Posterior vena cava (tissue), 2 donors: ENCODE data around the gene F8. TPM values are rescaled to one million over a fixed set of nuclear protein-coding genes. Genes with fewer than 3 reads are reported as not detected.
"Not testable (repeated sequence)": the region's sequence is repeated elsewhere in the genome, so short reads cannot be mapped to it uniquely, and the experiment has no call there.

Source experiments
- DNase-seq: peaks from one replicate; pipeline ENCODE4 v3.0.0-alpha.2; 2020; ENCODE audit warnings: low spot score
- intact Hi-C, 2 donors: fragments of 100-400 bp; cut with DNase I; formaldehyde crosslinking; loops; one replicate each; pipeline versions ENCODE4 v1.14.1 to v1.14.2; 2022 to 2023
- total RNA-seq, 2 donors: library from RNA; stranded (reverse); fragmentation: NEBNext Ultra II Directional; extraction: Animal tissue kit (Norgen Biotek cat#: 25700); gene quantifications; one replicate each; pipeline ENCODE4 v1.2.1, GENCODE V29; 2021
- donor health status: DM: yes; HTN: yes; CAD: no.
- donor health status: DM: yes; HTN: yes; CAD: no.

F8 gene
- total RNA-seq, 2 donors from 2014 or later: 28.1 to 31.0 TPM

DNA sequence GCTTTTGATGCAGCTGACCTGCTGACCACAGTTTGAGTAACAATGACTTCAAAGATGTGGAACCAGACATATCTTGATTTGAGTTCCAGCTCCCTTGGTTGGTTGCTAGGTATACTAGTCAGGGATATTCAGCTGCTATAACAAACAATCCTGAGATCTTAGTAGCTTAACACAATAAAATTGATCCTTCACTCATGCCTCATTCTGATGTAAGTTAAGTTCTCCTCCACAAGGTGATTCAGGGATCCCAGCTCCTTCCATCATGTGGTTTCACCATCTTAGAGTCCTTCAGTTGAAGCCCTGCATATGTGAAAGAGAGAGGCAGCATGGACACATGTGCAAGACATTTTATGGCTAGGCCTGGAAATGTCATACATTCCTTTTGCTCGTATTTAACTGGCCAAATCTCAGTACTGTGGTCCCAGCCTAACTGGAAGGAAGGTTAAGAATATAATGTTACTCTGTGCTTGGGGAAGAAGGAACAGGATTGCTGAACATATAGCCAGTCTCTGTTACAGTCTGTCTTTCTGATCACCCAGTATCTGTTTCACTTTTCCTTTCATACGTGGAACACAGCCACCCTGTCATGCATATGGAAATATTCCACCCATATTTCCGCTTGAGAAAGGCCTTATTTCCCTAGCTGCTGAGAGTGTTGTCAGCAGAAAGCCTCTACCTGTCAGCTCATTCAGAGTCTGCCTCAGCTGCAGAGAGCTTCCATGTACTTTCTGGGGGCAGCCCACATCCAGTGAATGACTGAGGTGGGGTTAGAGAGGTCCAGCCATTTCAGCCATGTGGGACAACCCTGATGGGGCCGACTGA, 195.1 kb downstream of the F8 start:
- DNase-seq: no peak
- intact Hi-C loops: no loop called here

DNA sequence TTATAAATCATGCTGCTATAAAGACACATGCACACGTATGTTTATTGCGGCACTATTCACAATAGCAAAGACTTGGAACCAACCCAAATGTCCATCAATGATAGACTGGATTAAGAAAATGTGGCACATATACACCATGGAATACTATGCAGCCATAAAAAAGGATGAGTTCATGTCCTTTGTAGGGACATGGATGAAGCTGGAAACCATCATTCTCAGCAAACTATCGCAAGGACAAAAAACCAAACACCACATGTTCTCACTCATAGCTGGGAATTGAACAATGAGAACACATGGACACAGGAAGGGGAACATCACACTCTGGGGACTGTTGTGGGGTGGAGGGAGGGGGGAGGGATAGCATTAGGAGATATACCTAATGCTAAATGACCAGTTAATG, 196.9 kb downstream of the F8 start:
- intact Hi-C loops, DNase-seq: not testable (repeated sequence)

DNA sequence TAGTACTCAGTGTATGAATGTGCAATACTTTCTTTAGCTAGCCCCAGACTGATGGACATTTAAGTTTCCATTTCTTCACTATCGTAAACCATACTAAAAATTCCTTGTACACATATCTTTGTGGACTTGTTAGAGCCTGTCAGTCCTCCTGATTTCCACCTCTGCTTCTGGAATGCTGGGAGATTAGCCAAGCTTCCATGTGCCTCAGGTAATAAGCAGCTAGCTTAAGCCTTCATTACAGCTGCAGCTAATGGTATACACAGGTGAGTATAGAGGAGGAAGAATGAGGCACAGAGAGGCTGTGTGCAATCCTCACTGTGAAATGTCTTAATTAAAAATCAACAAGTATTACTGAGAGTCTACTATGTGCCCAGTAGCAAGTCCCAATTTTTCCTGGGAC, 197.9 kb downstream of the F8 start:
- intact Hi-C loops: no loop called here
- DNase-seq: no peak

DNA sequence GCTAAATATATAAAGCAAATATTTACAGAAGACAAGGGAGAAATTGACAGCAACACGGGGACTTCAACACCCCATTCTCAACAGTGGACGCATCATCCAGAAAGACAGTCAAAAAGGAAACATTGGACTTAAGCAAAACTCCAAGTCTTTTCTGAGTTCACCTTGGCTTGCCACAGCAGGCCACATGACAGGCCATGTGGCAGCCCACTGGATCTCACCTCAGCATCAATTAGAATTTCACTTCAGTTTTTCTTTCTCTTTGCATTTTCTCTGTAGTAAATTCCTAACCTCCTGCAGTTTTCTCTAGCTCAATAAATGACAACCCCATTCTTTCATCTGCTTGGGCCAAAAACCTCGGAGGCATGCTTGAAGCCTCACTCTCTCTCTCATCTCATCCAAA, 200.5 kb downstream of the F8 start:
- intact Hi-C loops: no loop called here
- DNase-seq: no peak

DNA sequence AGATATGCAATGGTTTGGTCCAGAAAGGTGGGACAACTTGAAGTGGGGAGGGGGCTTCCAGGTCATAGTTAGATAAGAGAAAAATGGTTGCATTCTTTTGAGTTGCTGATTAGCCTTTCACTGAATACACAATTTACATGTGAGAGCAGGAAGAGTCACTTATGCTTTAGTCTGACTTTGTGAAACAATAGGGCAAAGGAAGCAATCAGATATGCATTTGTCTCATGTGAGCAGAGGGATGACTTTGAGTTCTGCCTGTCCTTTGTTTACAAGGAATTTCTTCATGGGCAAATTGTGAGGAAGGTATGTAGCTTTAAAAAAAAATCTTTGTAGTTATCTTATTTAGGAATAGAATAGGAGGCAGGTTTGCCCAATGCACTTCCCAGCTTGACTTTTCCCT, 201.0 kb downstream of the F8 start:
- intact Hi-C loops: no loop called here

DNA sequence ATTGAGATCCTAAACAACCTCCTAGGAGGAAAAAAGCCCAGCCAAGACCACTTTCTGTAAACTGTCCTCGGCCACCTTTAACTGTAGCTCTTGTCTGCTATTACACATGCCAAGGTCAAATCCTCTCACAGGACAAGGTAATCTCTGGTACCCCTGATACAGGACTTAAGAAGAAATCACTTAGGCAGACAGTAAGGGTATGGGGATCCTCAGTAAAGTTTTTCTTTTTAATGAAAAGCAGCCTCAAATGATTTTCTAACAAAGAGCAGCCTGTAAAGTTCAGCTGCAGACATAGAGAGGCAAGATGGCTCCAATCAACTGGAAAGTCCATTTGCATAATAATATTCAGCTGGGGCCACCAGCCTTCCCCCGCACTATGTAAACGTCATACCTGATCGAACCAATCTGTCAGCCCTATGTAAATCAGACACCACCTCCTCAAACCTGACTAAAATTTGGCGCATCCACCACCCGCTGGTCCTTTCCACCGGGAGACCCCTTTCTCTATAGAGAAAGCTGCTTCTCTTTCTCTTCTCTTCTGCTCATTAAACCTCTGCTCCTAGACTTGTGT, 202.7 kb downstream of the F8 start:
- intact Hi-C loops: no loop called here
- no peak for DNase-seq

More for the DNA sequence above, 201.0 kb downstream of the F8 start:
- DNase-seq: no peak

DNA sequence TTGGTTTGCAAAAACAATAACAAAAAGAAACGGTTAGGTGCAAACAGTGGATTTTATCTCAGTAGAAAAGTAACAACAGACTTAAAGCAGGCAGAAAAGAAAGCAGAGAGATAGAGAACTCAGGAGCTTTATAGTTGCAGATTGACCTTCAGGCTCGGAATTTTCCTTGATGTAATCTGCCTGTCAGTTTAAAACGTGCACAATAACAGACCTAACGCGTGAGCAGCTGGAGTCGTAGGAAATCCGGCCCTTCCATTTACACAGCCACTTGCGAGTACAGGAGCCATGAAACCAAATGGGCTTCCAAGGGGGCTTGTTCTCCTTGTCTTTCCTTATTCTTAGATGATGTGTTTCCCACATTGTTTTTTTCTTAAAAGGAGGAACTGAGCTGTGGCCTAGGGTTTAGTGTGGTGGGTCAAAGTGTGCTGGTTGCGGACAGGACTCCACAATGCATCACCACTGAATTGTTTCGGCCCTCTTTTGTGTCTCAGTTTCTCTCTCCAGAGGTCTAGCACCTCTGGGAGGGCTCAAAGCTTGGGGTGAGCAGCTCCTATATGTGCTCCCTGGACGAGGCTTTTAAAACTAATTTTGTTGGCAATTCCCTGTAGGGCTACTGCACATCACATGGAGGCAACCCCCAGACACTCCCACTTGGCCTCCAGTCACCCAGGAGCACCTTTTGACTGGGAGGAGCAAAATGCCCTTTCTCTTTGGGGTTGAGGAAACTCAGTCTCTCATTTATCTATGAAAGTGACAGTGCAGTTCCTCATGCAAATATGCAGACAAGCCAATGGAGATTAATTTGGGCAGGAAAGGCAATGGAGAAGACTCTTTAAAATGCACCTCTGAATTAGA, 203.4 kb downstream of the F8 start:
- intact Hi-C loops: no loop called here
- DNase-seq: no peak

DNA sequence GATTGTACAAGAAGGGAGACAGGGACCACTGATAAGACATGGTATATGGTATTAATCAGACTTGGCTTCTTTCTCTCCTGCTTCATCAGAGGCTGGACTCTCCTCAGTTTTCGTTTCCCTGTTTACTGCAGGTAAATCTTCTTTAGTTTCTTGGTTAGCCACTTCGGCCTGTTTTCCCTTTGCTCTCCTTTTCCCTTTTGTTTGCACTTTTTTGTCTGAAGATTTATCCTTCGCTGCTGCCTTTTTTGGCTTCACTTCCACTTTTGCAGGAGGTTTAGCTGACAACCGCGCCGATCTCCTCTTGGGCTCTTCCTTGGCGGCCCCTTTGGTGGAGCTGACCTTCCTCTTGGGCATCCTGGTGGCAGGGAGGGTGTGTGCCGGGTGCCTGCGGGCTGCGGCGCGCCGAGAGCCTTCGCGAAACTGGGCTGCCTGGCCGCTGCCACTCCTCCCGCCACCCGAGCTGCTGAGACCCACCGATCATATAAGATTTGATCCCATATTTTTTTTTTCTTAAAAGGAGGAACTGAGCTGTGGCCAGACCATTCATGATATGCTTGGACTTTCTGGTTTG, 205.4 kb downstream of the F8 start:
- intact Hi-C loops: not testable (repeated sequence)

DNA sequence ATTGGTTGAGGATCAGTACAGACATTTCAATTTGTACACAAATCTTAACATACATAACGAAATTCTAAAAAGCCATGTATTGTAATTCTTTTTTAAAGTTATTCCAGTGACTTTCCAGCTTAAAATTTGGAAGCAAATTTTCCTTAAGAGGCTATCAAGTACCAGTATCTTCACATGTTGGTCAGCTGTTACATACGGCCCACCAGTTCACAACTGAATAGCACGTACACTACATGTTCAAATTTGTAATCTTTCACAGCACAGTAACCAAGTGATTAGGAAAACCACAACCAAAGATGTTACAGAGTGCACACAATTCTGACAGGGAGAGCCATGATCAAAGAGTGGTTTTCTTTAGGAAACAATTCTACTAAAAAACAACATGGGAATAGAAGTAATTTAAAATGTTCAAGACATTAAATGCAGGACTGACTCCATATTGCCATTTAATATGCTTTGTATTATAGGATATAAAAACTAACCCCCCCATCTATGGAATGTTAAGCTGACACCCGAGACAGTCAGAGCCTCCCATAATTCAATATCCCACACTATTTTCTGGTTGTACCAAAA, 206.1 kb downstream of the F8 start:
- intact Hi-C loops, DNase-seq: not testable (repeated sequence)

More for the DNA sequence above, 205.4 kb downstream of the F8 start:
- not testable (repeated sequence) for DNase-seq

DNA sequence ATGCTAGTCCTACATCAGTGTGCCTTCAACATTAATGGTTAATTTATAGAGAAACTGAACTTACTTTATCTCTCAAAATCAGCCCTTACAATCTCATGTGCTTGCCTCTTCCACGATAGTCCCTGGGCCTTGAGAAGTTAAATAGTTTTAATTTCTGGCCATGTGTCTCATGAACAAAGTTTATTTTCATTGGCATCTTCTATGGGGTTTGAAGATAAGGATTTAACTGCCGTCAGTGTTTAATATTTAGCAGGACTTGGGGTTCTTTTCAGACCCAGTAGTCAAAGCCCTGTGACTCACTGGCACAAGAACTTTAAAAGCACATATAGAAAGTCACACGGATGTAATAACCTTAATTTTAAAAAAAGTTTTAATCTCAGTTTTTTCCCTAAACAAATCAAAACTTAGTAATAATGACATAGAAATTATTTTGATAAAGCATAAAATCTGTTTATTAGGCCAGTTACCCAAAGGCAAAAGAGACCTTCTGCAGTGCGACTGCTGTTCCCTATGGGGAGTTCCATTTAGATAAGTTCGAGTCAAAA, 207.2 kb downstream of the F8 start:
- intact Hi-C loops: no loop called here
- no peak for DNase-seq

DNA sequence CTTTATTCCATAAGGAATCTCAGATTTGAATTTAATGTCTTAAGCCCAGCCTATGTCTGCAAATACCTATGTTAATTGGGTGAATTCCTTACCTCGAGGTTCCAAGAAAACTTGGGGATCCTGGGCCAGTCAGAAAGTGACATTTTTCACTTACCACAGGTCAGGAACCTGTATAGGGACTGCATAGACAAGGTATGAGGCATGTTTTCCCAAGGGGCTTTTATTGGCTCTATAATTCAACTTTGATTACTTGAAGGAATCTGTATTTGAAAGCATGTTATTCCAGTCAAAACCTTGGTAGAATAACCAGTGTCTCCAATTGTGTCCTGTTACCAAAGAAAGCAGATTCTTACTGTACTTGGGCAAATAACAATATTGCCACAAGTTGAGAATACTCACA, 208.7 kb downstream of the F8 start:
- DNase-seq: no peak
- intact Hi-C loops: no loop called here

DNA sequence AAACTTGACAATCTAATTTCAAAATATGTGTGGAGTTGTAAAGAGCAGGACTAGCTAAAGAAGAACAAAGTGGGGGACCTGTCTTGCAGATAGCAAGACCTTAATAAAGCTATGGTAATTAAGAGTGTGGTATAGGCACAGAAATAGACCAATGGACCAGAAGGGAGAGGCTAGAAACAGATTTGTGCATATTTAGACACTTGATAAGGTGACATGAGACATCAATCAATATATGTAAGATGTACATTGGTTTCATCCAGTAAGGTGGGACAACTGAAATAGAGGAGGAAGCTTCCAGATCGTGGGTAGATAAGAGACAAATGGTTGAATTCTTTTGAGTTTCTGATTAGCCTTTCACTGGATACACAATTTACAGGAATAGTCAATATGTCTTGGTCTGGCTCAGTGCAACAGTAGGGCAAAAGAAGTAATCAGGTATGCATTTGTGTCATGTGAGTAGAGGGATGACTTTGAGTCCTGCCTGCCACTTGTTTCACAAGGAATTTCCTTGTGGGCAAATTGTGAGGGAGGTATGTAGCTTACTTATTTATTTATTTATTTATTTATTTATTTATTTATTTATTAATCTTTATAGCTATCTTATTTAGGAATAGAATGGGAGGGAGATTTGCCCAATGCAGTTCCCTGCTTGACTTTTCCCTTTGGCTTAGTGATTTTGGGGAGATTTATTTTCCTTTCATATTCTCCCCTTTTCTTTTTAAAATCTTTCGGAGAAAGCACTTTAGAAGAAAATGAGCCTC, 210.0 kb downstream of the F8 start:
- intact Hi-C loops: no loop called here

DNA sequence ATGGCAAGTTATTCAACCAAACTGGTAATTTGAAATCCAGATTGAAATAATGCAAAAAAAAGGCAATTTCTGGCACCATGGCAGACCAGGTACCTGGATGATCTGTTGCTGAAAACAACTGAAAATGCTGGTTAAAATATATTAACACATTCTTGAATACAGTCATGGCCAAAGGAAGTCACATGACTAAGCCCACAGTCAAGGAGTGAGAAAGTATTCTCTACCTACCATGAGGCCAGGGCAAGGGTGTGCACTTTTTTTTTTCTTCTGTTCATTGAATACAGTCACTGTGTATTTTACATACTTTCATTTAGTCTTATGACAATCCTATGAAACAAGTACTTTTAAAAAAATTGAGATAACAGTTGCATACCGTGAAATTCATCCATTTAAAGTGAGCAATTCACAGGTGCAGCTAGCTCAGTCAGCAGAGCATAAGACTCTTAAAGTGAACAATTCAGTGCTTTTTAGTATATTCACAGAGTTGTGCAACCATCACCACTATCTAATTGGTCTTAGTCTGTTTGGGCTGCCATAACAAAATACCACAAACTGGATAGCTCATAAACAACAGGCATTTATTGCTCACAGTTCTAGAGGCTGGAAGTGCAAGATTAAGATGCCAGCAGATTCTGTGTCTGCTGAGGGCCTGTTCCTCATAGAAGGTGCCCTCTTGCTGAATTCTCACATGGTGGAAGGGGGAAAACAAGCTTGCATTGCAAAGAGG, 212.4 kb downstream of the F8 start:
- DNase-seq: no peak
- intact Hi-C loops: no loop called here

More for the DNA sequence above, 210.0 kb downstream of the F8 start:
- DNase-seq: no peak

DNA sequence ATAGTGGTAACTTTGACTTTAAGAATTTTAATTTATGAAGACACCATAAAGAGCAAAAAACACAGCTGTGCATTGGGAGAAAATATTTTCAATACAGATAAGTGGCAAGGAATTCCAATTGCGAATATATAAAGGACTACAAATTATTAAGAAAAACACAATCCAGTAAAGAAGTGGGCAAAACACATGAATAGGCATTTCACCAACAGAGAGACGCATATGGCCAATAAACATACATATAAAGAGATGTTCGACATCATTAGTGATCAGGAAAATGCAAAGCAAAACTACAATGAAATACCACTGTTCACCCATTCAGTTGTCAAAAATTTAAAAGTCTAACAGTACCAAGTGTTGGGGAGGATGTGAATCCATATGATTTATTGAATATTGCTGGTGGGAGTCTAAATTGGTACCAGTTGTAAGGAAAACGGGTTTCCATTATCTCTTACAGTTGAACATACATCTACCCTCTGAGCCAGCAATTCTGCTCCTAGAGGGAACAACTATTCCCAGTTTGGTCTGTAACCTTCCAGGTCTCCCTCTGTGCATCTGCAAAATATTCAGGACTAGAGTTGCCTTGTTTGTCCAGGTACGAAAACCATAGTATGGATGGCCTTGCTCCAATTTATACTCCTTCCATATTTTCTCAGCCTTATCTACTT, 215.6 kb downstream of the F8 start:
- intact Hi-C loops: no loop called here
- no peak for DNase-seq

DNA sequence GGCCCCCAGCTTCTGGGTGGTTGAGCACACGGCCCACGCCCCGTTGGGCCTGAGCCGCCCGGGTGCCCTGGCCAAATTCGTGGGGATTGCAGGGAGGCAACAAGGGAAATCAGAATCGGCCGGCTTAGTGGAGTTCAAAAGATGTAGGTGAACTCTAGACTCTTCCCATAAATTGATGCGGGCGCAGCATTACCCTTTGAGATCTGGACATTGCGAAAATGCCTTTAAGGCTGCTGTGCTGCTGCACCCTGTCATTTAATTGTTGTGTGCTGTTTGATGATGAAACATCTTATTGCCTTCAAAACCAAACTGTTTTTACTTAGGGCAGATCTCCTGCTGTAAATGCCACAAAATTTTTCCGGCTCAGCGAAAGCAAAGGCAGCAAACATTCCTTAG, 216.8 kb downstream of the F8 start:
- intact Hi-C loops: no loop called here
- DNase-seq: no peak

DNA sequence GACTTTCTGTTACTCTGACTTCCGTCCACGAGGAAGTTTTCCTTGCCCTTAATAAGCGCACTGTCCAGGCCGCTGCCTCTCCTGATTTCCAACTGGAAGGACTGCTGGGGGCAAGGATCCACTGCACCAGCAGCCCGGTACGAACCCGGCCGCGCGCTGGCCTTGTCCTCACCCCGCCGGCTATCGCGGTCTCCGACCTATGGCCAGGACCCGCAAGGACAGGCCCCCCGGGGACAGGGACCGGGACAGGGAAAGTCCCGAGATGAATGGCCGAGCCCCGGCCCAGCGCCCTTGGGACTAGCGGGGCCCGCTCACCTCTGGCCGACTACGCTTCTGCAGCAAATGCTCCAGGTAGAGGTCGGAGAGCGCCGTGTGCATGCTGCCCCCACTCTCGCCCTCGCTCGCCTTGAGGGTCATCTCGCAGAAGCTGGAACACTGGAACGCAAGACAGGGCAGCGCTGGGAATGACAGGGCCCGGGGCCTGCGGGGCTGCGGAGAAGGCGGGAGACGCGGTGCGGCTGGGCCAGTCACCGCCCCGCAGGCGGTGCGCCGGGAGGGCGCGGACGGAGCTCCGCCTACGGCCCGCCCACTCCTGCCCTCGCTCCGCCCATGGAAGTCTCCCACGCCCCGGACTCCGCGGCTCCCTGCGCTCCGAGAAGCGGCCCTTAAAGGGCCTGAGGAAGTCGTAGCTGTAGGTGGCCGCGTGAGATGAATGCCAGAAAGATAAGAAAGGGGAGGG, 217.4 kb downstream of the F8 start, which contains the start of gene MPP1:
MPP1 (minus strand) TSS at position 529 of the 739 bp plus-strand sequence; CDS start at position 417, 112 bp downstream.
- DNase-seq: peak; percentile 93
- intact Hi-C loops: no loop called here
